ENCODE measurements around the gene RAN. TPM values are rescaled to one million over a fixed set of nuclear protein-coding genes. Genes with fewer than 3 reads are reported as not detected.

RAN gene
- total RNA-seq, 1 donor from 2014 or later, result 73.7 TPM

GRCh38 chr12:130877333-130877732 is 5.5 kb downstream of the RAN start:
- intact Hi-C loops (cut with DNase I), result no loop called here
- peaks cover 0 to 12% of the 10 kb centered on the region in 2 donors for H3K4me1 ChIP-seq
- H3K4me3 ChIP-seq, result no peak overlapping the region
- no peak for DNase-seq (ENCODE audit: low spot score in 2 of 2)
- H3K27me3 ChIP-seq, result no peaks in the 10 kb centered on the region
- peaks cover 31 to 42% of the 10 kb centered on the region in 2 donors for H3K36me3 ChIP-seq
- TF ChIP-seq CTCF (IDR thresholded peaks at IDR 0.05), result no peak
- no peaks in the 10 kb centered on the region for H3K9me3 ChIP-seq
- H3K27ac ChIP-seq, result no peak overlapping the region

GRCh38 chr12:130878193-130879185 is 6.6 kb downstream of the RAN start:
- TF ChIP-seq CTCF (IDR thresholded peaks at IDR 0.05), result no peak
- Histone ChIP-seq H3K36me3 (peaks cover 31 to 39% of the 10 kb centered on the region in 2 donors), H3K27ac (no peak overlapping the region), H3K27me3 (no peaks in the 10 kb centered on the region), H3K4me1 (peaks cover 0 to 6% of the 10 kb centered on the region in 2 donors), H3K9me3 (no peaks in the 10 kb centered on the region), H3K4me3 (no peak overlapping the region)
- DNase-seq (ENCODE audit: low spot score in 2 of 2), result no peak
- intact Hi-C loops (cut with DNase I), result no loop called here

- Histone ChIP-seq H3K4me1 (no peaks in the 10 kb centered on the region), H3K27me3 (no peaks in the 10 kb centered on the region), H3K27ac (no peak overlapping the region), H3K4me3 (no peak overlapping the region), H3K36me3 (peaks cover 26 to 31% of the 10 kb centered on the region in 2 donors), H3K9me3 (no peaks in the 10 kb centered on the region)
- TF ChIP-seq CTCF (IDR thresholded peaks at IDR 0.05), result no peak
- DNase-seq (ENCODE audit: low spot score in 2 of 2), result no peak
- intact Hi-C loops (cut with DNase I), result no loop called here
Observed at GRCh38 chr12:130879212-130879686, 7.4 kb downstream of the RAN start.

- DNase-seq (ENCODE audit: low spot score in 2 of 2), result no peak
- no peaks in the 10 kb centered on the region for H3K27me3 ChIP-seq
- intact Hi-C loops (cut with DNase I), result no loop called here
- no peak overlapping the region for H3K27ac ChIP-seq
- peaks cover 19 to 25% of the 10 kb centered on the region in 2 donors for H3K36me3 ChIP-seq
- no peaks in the 10 kb centered on the region for H3K9me3 ChIP-seq
- TF ChIP-seq CTCF (IDR thresholded peaks at IDR 0.05), result no peak
- H3K4me3 ChIP-seq, result no peak overlapping the region
- H3K4me1 ChIP-seq, result no peaks in the 10 kb centered on the region
Observed at GRCh38 chr12:130879781-130880389, 8.0 kb downstream of the RAN start.

- DNase-seq (ENCODE audit: low spot score in 2 of 2), result no peak
- TF ChIP-seq CTCF (IDR thresholded peaks at IDR 0.05), result no peak
- no peaks in the 10 kb centered on the region for H3K27me3 ChIP-seq
- no peaks in the 10 kb centered on the region for H3K4me1 ChIP-seq
- no peak overlapping the region for H3K4me3 ChIP-seq
- intact Hi-C loops (cut with DNase I), result no loop called here
- H3K9me3 ChIP-seq, result no peaks in the 10 kb centered on the region
- H3K27ac ChIP-seq, result no peak overlapping the region
- H3K36me3 ChIP-seq, result peaks cover 14 to 19% of the 10 kb centered on the region in 2 donors
Observed at GRCh38 chr12:130880411-130880885, 8.6 kb downstream of the RAN start.

Data from ascending aorta (tissue), 2 donors.